HG03460 (cell line): ENCODE measurements around the gene UBP1.
"Not testable (repeated sequence)": the region's sequence is repeated elsewhere in the genome, so short reads cannot be mapped to it uniquely, and the experiment has no call there.

ENCODE experiments used
- ATAC-seq: cut with Tn5 transposase; IDR thresholded peaks from one replicate; pipeline ENCODE4 v1.9.1; 2021; ENCODE audit not compliant: unreplicated experiment

UBP1 gene

GRCh38 chr3:33437556-33438283 is 2.5 kb downstream of the UBP1 start:
- no peak for ATAC-seq

- ATAC-seq, result no peak
Measured at GRCh38 chr3:33433843-33434242, 6.4 kb downstream of the UBP1 start.

GRCh38 chr3:33430571-33430970 is 9.6 kb downstream of the UBP1 start:
- ATAC-seq, result no peak

- no peak for ATAC-seq
Measured at GRCh38 chr3:33430061-33430460, 10.1 kb downstream of the UBP1 start.

- ATAC-seq, result not testable (repeated sequence)
Measured at GRCh38 chr3:33429306-33429705, 10.9 kb downstream of the UBP1 start.

GRCh38 chr3:33428734-33429133 is 11.5 kb downstream of the UBP1 start:
- no peak for ATAC-seq

GRCh38 chr3:33426630-33427317 is 13.4 kb downstream of the UBP1 start:
- no peak for ATAC-seq

- no peak for ATAC-seq
Measured at GRCh38 chr3:33426068-33426467, 14.1 kb downstream of the UBP1 start.

GRCh38 chr3:33425453-33425852 is 14.8 kb downstream of the UBP1 start:
- ATAC-seq, result no peak

GRCh38 chr3:33424606-33425452 is 15.4 kb downstream of the UBP1 start:
- no peak for ATAC-seq

GRCh38 chr3:33420966-33421365 is 19.2 kb downstream of the UBP1 start:
- no peak for ATAC-seq

GRCh38 chr3:33419948-33420347 is 20.3 kb downstream of the UBP1 start:
- no peak for ATAC-seq

- no peak for ATAC-seq
Measured at GRCh38 chr3:33417066-33417673, 23.0 kb downstream of the UBP1 start.

- ATAC-seq, result not testable (repeated sequence)
Measured at GRCh38 chr3:33410816-33411215, 29.4 kb downstream of the UBP1 start.

- no peak for ATAC-seq
Measured at GRCh38 chr3:33403756-33404155, 36.4 kb downstream of the UBP1 start.

- no peak for ATAC-seq
Measured at GRCh38 chr3:33402936-33403335, 37.3 kb downstream of the UBP1 start.

- ATAC-seq, result no peak
Measured at GRCh38 chr3:33401781-33402180, 38.4 kb downstream of the UBP1 start.

- ATAC-seq, result no peak
Measured at GRCh38 chr3:33398410-33398809, 41.8 kb downstream of the UBP1 start.

- no peak for ATAC-seq
Measured at GRCh38 chr3:33395900-33396299, 44.3 kb downstream of the UBP1 start.

- ATAC-seq, result no peak
Measured at GRCh38 chr3:33394403-33395054, 45.7 kb downstream of the UBP1 start.

- ATAC-seq, result no peak
Measured at GRCh38 chr3:33392703-33393125, 47.5 kb downstream of the UBP1 start.
